Forelimb muscle (tissue), 1 donor: ENCODE measurements around the gene PIK3AP1. TPM values are rescaled to one million over a fixed set of nuclear protein-coding genes. Genes with fewer than 3 reads are reported as not detected.
"Not testable (repeated sequence)": the region's sequence is repeated elsewhere in the genome, so short reads cannot be mapped to it uniquely, and the experiment has no call there.

Source experiments
- DNase-seq: peaks from one replicate; pipeline ENCODE4 v3.0.0-alpha.2; 2013; ENCODE audit warnings: low read depth
- polyA plus RNA-seq: library from polyadenylated mRNA; unstranded; fragments of 120-200 nt; gene quantifications from one replicate; pipeline ENCODE4 v1.2.1, GENCODE V29; 2013; ENCODE audit not compliant: insufficient read length

PIK3AP1 gene
- polyA plus RNA-seq, 1 donor: 1.8 TPM

DNA sequence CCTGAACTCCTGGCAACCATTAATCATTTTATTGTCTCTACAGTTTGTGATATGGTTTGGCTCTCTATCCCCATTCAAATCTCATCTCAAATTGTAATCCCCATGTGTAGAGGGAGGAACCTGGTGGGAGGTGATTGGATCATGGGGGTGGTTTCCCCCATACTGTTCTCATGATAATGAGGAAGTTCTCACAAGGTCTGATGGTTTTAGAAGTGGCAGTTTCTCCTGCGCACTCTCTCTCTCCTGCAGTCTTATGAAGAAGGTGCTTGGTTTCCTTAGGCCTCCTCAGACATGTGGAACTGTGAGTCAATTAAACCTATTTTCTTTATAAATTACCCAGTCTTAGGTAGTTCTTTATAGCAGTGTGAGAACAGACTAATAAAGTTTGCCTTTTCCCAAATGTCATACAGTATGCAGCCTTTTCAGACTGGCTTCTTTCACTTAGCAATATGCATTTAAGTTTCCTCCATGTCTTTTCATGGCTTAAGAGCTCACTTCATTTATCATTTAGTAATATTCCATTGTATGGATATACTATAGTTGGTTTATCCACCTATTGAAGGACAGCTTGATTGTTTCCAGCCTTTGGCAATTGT lies 17.1 kb upstream of the PIK3AP1 start:
- not testable (repeated sequence) for DNase-seq

DNA sequence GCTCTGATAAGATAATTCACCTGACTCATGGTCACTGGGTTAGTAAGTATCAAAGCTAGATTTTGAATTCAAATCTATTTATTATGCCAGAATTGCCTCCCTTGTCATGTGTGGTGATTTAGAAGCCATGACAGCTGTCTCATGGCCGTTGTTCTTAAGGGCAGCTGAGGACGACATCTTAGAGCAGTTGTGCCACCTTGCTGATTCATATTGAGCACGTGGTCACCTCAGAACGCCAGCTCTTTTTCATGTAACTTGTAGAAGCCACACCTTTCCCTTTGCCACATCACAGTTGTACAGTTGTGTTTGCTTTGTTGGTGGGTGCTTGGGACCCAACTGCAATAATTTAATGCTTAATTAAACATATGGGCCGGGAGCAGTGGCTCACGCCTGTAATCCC lies 4.3 kb upstream of the PIK3AP1 start:
- DNase-seq: no peak

DNA sequence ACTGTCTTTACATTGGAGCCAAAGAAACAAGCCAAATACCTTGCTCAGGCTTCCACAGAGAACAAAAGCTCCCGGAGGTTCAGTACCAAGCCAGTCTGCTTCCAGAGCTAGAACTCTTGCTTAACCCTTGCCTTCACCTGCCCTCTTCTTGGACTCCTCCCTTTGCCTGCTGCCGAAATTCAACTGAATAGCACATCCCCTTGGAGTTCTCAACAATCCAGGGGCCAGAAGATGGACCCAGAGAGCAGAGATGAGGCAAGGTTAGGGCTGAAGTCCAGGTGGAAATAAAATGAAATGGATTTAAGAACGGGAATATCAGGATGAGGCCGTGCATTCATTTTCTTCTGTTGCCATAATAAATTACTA lies 876 bp upstream of the PIK3AP1 start:
- no peak for DNase-seq

DNA sequence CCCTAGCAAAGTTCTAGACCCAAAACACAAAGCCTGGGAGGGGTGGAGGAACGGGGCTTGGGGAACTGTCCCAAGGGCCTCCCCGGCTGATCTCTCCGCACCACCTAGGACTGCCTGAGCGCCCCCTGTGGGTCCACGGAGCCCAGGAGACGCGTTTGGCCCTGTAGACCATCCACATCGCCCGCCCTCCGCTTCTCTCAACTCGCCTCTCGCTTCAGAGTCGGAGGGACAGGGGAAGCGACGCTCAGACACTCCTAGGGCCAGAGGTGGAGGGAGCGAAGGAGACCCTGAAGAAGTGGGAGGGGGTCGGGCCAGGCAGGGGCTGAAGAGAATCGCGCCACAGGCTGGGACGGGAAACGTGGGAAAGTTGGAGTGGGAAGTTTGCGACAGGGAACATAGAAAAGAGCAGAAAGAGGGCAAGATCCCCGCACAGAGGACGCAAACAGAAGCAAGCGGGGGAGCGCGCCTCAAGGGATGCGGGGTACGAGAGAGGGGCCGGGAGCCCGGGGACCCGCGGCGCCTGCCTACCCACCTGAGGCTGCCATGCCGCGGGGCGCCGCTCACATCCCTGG lies 378 bp downstream of the PIK3AP1 start:
- no peak for DNase-seq

DNA sequence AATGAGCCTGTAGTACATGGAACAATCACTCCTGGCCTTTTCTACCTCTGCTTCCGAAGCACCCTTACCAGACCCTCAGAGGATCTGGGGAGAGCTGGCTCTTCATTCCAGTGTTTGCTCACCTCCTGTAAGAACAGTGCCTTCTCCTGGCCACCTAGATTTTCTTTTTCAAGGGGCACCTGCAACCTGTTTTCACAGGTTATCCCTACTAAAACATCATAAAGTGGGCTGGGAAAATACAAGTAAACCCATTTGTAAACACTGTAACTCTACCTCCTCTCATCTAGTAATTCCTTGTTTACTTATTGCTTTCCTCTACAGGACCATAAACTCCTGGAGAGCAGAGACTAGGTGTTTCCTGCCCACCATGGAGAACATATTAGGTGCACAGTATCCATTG lies 1.1 kb downstream of the PIK3AP1 start:
- no peak for DNase-seq

DNA sequence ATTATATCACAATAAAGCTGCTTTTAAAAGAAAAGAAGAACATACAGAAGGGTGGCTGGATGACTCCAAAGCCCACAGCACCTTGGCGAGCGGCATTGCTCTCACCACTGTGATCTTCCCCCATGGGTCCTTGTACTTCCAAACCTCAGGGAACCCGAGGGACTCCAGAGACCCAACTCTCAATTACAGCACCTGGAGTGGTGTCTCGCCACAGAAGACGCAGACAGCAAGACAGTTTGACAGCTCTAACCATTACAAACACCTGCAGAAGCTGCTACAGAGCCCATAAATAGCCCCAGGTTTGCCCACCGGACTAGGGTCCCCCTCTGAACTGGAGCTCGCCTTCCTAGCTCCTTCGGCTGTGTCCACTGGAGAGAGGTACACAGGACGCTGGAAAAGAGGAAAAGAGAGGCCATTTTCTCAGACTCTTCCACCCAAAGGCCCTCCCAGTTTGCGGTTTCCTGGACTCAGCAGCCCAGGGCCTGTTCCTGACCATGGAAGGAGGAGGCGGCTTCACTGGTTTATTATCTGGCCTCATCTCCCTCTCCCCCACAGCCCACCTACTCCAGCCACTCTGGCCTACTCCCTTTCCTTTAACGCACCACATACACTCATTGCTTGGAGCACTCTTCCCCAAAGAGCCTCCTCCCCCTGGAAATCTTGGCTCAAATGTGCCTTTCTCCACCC lies 1.9 kb downstream of the PIK3AP1 start:
- no peak for DNase-seq

DNA sequence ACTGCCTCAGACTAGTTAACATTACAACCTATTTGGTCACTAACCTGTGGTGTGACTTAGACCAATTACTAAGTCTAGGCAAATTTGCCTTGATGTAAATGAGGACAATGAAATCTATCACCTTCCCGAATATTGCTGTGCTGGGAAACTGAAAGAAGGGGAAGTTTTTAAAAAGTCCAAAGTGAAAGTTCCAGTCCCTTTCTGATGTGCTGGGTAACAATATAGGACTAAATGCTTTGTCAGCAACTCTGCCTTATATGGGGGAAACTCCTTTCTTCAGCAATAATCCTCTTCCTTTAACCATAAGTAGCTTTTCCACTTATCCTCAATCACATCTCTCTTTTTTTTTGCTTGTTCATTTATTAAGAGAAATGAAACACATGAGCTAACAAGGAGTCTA lies 3.9 kb downstream of the PIK3AP1 start:
- DNase-seq: no peak

DNA sequence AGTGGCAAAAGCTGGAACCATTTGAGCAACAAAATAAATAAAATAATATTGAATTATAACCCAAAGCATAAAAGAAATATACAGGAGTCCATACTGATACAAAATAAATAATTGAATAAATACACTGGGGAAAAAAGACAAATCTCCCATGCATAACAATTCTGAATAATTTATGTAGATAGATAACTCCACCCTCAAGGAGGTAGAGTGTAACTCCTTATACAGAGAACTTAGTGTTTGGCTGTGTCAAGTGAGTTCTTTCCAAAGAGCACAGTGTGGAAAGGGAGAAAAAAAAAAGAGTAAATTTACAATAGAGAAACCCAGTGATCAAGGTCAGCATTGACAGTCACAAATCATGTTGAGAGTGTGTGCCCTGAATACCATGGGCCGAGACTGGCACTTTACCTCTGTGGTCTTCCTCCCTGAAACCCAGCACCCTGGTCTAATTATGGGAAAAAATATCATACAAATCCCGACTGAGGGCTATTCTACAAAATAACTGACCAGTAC lies 5.5 kb downstream of the PIK3AP1 start:
- no peak for DNase-seq

DNA sequence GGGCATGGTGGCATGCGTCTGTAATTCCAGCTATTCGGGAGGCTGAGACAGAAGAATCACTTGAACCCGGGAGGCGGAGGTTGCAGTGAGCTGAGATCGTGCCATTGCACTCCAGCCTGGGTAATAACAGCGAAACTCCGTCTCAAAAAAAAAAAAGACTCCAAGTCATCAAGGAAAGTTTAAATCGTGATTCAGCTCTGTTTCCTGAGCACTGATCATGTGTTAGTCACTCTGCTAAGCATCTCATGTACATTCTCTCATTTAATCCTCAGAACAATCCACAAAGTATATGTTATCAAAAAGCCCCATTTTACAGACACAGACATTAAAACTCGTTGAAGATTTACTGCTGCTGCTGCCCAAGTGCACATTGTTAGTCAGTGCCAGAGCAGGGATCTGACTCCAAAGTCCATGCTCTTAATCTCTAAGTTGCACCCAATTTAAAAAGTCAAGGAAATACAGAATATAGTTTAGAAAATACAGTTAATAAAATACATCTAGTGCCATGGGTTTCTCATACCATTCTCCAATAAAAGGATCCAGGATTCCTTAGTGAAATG lies 6.2 kb downstream of the PIK3AP1 start:
- no peak for DNase-seq

DNA sequence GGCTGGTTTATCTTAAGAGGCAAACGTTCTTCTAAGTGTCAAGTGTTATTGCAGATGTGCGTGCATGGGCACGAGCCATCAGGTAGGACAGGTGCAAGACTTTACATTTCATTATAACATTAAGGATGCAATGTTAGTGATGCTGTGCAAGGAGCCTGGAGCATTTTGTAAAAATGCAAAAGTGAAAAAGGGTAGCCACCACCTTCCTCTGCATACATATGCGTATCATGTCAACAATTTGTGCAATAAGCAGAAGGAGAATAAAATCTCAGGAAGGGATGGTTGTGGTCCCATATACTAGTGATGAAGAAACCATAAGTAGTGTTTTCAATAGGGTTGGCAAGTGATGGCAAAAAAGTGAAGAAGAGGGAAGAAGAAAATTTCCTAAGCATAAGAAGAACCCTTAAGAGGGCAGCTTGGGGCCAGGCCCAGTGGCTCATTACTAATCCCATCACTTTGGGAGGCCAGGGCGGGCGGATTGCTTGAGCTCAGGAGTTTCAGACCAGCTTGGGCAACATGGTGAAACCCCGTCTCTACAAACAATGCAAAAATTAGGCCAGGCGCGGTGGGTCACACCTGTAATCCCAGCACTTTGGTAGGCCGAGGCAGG lies 7.5 kb downstream of the PIK3AP1 start:
- DNase-seq: no peak

DNA sequence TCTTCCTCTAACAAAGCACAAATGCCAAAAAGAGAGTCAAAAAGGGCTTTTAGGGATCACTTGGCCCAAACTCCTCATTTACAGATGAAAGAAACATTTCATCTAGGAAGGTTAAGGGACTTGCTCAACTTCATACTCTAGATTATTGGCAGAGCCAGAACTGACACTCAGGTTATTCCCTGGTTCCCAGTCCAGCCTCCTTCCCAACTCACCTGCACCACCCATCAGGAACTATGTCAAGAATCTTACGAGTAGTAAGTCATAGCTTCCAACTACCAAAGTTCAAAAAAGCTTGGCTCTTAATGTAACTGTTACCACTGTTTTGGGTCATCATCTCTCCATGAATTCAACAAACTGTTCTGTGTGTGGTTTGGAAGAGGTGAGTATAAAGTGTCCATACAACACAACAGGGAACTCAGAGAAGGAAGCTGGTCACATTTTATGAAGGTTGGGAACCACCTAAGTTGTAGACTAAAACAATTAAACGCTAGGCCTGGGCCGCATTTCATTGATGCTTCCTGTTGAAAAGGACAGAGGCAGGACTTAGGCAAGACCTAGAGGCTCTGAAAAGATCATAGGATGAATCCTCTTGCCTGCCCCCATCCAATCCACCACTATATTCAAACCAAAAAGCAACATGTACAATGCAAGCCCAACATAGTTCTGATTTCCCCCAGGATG lies 9.1 kb downstream of the PIK3AP1 start:
- no peak for DNase-seq

DNA sequence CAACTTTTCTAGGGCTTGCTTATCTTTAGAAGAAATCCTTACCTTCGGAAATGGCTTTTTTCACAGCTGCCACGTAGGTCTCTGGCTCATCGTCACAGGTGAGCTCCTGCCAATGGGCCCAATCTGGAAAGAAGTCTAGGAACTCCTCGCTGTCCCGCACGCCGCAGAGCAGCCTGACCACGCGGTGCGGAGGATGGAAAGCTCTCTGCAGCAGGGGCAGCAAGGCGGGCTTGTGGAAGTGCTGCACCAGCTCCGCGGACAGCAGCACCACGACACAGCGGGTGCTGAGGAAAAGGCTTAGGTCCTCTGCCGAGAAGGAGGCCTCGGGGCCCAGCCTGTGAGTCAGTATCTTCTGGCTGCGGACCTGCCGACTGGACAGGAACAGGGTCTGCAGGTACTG lies 10.8 kb downstream of the PIK3AP1 start:
- no peak for DNase-seq

DNA sequence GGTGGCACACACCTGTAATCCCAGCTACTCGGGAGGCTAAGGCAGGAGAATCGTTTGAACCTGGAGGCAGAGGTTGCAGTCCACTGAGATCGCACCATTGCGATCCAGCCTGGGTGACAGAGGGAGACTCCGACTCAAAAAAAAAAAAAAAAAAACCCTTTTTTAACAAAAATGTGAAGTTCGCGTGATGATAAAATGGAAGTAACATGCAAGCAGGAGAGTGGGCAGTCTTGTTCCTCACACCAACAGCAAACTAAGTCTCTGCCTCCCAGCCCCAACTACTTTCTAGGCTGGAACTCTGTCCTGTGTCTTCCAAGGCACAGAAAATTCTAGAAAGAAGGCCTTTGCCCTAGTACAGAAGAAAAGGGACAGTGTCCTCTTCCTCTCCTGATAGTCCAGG lies 11.3 kb downstream of the PIK3AP1 start:
- no peak for DNase-seq

DNA sequence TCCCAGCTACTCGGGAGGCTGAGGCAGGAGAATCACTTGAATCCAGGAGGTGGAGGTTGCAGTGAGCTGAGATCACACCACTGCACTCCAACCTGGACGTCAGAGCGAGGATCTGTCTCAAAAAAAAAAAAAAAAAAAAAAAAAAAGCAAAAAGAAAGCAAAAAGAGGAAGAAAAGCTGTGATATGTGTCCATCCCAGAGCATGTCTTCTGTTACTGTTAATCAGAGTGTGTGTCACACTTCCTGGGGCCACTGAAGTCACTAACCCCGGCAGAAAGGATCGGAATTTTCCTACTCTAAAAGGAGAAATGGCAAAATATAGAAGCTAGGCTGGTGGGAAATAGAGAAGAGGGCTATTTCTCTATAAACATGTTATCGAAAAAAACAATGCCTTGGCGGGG lies 11.9 kb downstream of the PIK3AP1 start:
- DNase-seq: no peak

DNA sequence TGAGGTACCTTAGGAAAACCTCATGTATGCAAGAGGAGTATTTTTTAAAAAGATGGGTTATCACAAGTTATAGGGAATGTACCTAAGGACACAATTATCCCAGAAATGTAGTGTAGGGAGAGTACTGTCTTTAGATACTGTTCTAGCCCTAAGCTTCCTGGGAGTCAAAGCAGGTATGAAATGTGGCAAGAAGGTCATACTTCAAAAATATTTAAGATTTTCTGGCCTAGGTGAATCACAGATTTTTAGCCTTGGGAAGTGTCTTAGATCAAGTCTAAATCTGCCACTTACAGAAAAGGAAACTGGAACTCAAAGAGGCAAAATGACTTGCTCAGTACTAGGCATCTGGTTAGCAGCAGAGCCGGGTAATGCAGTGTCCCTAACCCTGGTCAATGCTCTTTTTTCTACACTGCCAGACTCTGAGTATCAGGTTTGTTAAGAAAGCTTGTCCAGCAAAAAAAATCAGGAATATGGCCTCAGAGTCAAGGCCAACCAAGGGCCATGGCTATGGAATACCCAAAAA lies 13.9 kb downstream of the PIK3AP1 start:
- DNase-seq: no peak

DNA sequence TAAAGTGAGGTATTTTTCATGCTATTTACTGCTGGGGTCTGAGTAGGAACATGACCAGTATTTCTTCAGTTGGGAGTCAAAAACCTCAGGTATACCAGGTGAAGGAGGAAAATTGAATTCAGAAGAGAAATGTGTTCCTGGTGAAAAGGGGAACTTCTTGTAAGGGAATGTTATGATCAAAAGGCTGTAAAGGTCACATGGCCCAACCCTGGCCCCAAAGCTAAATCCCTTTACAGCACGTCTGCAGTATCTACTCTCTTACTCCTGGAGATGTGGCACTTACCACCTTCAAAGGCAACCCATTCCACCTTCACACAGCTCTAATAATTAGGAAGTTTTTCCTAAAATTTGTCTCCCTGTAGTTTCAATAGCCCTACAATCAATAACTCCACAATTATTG lies 15.2 kb downstream of the PIK3AP1 start:
- no peak for DNase-seq

DNA sequence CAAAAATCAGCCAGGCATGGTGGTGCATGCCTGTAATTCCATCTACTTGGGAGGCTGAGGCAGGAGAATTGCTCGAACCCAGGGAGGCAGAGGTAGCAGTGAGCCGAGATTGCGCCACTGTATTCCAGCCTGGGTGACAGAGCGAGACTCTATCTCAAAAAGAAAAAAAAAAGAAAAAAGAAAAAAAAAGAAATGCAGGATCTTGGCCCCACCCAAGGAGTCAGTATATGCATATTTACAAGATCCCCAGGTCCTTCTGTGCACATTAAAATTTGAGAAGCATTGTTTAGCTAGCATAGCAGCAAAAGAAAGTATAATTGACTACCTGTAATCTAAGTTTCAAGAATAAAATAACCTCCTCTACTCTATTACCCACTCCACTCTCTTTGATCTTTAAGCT lies 15.8 kb downstream of the PIK3AP1 start:
- no peak for DNase-seq

DNA sequence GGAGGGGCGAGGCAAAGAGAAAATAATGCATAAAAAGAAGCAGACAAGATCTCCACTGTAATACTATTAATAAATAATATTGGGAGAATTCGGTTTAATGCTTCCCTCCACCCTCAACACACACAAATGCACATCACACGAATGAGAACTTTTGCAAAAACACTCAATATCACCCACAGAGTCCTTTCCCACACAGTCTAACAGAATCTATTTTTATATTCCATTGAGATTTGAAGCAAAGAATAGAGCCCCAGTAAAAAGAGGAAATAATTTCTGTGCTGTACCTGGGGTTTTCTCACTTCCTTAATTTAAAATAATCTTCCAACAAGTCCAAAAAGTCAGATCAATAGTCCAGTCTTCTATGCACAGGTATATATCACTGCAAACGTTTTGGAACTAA lies 17.0 kb downstream of the PIK3AP1 start:
- no peak for DNase-seq

DNA sequence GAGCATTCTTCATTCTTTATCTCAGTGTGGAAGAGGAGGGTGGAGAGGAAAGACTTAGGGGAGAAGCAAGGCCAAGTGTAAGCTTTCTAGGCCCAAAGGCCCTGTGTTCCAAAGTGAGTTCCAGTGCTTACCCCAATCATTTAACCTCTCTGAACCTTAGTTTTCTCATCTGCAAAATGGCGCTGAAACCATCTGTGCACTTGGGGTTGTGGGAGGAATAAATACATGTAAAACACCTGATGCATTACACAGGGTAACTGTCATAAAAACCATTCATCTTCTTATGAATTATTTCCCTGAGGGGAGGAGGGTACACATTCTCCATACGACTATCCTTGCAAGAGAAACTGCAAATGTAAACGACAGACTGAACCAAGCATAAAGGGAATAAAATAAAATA lies 19.0 kb downstream of the PIK3AP1 start:
- no peak for DNase-seq

DNA sequence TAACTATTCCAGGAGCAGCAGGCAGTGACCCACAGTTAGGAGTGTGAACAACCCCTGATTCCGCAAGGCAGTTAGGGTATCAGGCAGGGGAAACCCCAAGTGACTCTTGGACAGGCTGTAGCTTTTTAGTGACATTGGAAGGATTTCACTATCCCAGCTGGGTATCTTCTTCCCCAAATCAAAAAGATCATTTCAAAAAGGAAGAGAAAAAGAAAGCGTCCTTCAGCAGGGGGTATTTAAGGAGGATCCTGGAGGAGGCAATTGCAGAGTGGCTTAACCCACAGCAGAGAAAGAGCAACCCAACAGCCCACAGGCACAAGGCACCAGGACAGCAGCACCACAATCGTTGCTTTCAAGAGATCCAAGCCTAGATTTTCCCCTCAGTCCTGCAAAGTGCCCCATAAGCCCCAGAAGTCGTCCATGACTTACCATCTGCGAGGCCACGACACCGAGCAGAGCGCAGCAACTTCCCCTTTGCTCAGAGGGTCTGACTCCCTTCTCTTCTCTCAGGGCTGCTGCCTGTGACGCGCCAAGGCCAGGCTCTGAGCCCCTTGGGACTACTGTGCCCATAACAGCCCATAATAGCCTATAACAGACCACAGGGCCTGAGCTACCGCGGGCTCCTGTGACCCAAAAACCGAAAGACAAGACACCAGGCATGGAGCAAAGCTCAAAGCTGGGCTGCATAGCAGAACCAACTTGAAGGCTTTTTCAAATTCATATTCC lies 19.8 kb downstream of the PIK3AP1 start:
- DNase-seq: no peak

DNA sequence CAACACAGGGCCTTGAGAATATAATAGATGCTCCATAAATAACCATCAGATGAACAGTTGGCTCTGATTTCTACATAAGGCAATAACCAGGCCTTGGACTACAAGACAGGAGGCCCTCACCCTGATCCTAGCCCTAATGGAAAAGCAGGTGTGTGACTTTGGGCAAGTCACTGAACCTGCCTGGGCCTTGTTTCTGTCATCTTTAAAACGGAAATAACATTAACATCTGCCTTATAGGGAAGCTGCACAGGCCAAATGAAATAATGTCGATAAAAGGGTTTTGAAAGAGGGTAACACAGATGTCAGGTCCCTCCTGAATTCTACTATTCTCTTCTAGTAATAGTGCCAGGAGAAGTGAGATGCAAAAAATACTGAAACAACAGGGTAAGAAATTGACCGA lies 20.7 kb downstream of the PIK3AP1 start:
- DNase-seq: no peak
